GM23338 (cell line): ENCODE results near the gene CHRNA3. TPM values are rescaled to one million over a fixed set of nuclear protein-coding genes. Genes with fewer than 3 reads are reported as not detected.

Experiments used
- ATAC-seq: fragments of 200-7000 bp; cut with Tn5 transposase; 3 replicates; pipeline ENCODE4 v1.9.1; 2020
- DNase-seq: peaks from one replicate; pipeline ENCODE4 v3.0.0-alpha.2; 2015; ENCODE audit warnings: low spot score
- H2AFZ ChIP-seq: fragments of 200-600 bp; sonication (generic); 2 replicates; pipeline ENCODE4 v1.8.0; 2016; ENCODE audit warnings: antibody characterized with exemption, mild to moderate bottlenecking, moderate library complexity
- H3F3A ChIP-seq: fragments of 200-600 bp; sonication (generic); replicated peaks from 2 replicates; pipeline ENCODE4 v1.8.0; 2017; ENCODE audit warnings: antibody characterized with exemption, mixed run types, low read depth
- H3K27ac ChIP-seq: fragments of 200-600 bp; sonication (generic); 2 replicates; pipeline ENCODE4 v1.6.1; 2016; ENCODE audit warnings: low read depth
- H3K27me3 ChIP-seq: fragments of 200-600 bp; sonication (generic); 2 replicates; pipeline ENCODE4 v1.8.0; 2016; ENCODE audit warnings: mild to moderate bottlenecking, mixed run types, moderate library complexity; ENCODE audit not compliant: insufficient read depth
- H3K36me3 ChIP-seq: fragments of 200-600 bp; sonication (generic); 2 replicates; pipeline ENCODE4 v1.8.0; 2016; ENCODE audit warnings: mild to moderate bottlenecking; ENCODE audit not compliant: insufficient read depth
- H3K4me1 ChIP-seq: fragments of 200-600 bp; sonication (generic); 2 replicates; pipeline ENCODE4 v1.8.0; 2016; ENCODE audit warnings: mild to moderate bottlenecking, moderate library complexity; ENCODE audit not compliant: insufficient read depth
- H3K4me2 ChIP-seq: fragments of 200-600 bp; sonication (generic); 2 replicates; pipeline ENCODE4 v1.7.1; 2017; ENCODE audit warnings: mixed run types
- H3K4me3 ChIP-seq: fragments of 200-600 bp; sonication (generic); 2 replicates; pipeline ENCODE4 v1.6.1; 2016; ENCODE audit warnings: mixed run types
- H3K79me2 ChIP-seq: fragments of 200-600 bp; sonication (generic); replicated peaks from 2 replicates; pipeline ENCODE4 v1.8.0; 2017; ENCODE audit warnings: mild to moderate bottlenecking; ENCODE audit not compliant: insufficient read depth
- H3K9me2 ChIP-seq: fragments of 200-600 bp; sonication (generic); 2 replicates; pipeline ENCODE4 v1.8.0; 2017; ENCODE audit not compliant: insufficient read depth
- H4K20me1 ChIP-seq: fragments of 200-600 bp; sonication (generic); replicated peaks from 2 replicates; pipeline ENCODE4 v1.8.0; 2017; ENCODE audit warnings: mild to moderate bottlenecking; ENCODE audit not compliant: insufficient read depth
- H3K27ac Mint-ChIP-seq: 2 replicates; pipeline ENCODE4 v1.8.0; 2020; ENCODE audit warnings: inconsistent platforms, mild to moderate bottlenecking, moderate library complexity, mixed read lengths
- H3K27me3 Mint-ChIP-seq: 3 replicates; pipeline ENCODE4 v1.8.0; 2022; ENCODE audit warnings: low read depth, mild to moderate bottlenecking, moderate library complexity, mixed read lengths, inconsistent platforms; ENCODE audit not compliant: insufficient read depth, poor library complexity
- H3K36me3 Mint-ChIP-seq: 3 replicates; pipeline ENCODE4 v1.8.0; 2021; ENCODE audit warnings: low read depth, mild to moderate bottlenecking, inconsistent platforms, moderate library complexity, mixed read lengths
- H3K4me1 Mint-ChIP-seq: 3 replicates; pipeline ENCODE4 v1.8.0; 2020; ENCODE audit warnings: mild to moderate bottlenecking, inconsistent platforms, mixed read lengths
- H3K4me3 Mint-ChIP-seq: 3 replicates; pipeline ENCODE4 v1.8.0; 2021; ENCODE audit warnings: moderate library complexity, mild to moderate bottlenecking, inconsistent platforms, mixed read lengths
- H3K9me3 Mint-ChIP-seq: 3 replicates; pipeline ENCODE4 v1.8.0; 2020; ENCODE audit warnings: moderate library complexity, mild to moderate bottlenecking, inconsistent platforms, mixed read lengths
- CREB1 ChIP-seq: fragments of 250-450 bp; sonication (Bioruptor Pico); IDR thresholded peaks from 2 replicates; pipeline ENCODE4 v1.5.0; 2020; ENCODE audit warnings: low read depth, mild to moderate bottlenecking, moderate library complexity
- ETS1 ChIP-seq: IDR thresholded peaks from 2 replicates; pipeline ENCODE4 v1.6.1; 2016; ENCODE audit warnings: antibody characterized with exemption
- EZH2 ChIP-seq: fragments of 200-600 bp; sonication (generic); IDR thresholded peaks from one replicate; pipeline ENCODE4 v1.8.0; 2017; ENCODE audit warnings: antibody characterized with exemption, mild to moderate bottlenecking, low read depth; ENCODE audit not compliant: unreplicated experiment
- EZH2phosphoT487 ChIP-seq: fragments of 200-600 bp; sonication (generic); IDR thresholded peaks from one replicate; pipeline ENCODE4 v1.8.1; 2018; ENCODE audit warnings: antibody characterized with exemption; ENCODE audit not compliant: unreplicated experiment
- JUNB ChIP-seq: IDR thresholded peaks from one replicate; pipeline ENCODE4 v1.6.1; 2016; ENCODE audit warnings: antibody characterized with exemption; ENCODE audit not compliant: unreplicated experiment
- NANOG ChIP-seq: IDR thresholded peaks from 2 replicates; pipeline ENCODE4 v1.6.1; 2016; ENCODE audit warnings: antibody characterized with exemption, borderline replicate concordance
- POLR2AphosphoS5 ChIP-seq: IDR thresholded peaks from 2 replicates; pipeline ENCODE4 v1.6.1; 2016; ENCODE audit warnings: antibody characterized with exemption, low read depth
- STAT1 ChIP-seq: IDR thresholded peaks from one replicate; pipeline ENCODE4 v1.6.1; 2016; ENCODE audit warnings: antibody characterized with exemption; ENCODE audit not compliant: unreplicated experiment
- ZNF114 ChIP-seq: fragments of 250-450 bp; sonication (Bioruptor Pico); IDR thresholded peaks from 2 replicates; pipeline ENCODE4 v1.5.0; 2020; ENCODE audit warnings: mild to moderate bottlenecking, moderate library complexity
- ZNF331 ChIP-seq: fragments of 250-450 bp; sonication (Bioruptor Pico); IDR thresholded peaks from 2 replicates; pipeline ENCODE4 v1.5.0; 2020; ENCODE audit warnings: low read depth, mild to moderate bottlenecking, moderate library complexity
- polyA plus RNA-seq: library from polyadenylated mRNA; unstranded; fragments of >200 nt; fragmentation: Nextera tagmentation; extraction: Ambion mirVana; gene quantifications from 2 replicates; pipeline ENCODE4 v1.2.1, GENCODE V29; 2016
- total RNA-seq: library from RNA; depleted of rRNA; stranded (reverse); fragments of >200 nt; shearing (Covaris generic); gene quantifications from 2 replicates; pipeline ENCODE4 v1.2.3, GENCODE V29; 2014
- TF ChIP-seq, protein P1 (sequence below): IDR thresholded peaks from one replicate; pipeline ENCODE4 v1.6.1; 2018; ENCODE audit warnings: antibody characterized with exemption; ENCODE audit not compliant: unreplicated experiment
- TF ChIP-seq, protein P2 (sequence below): fragments of 250-450 bp; sonication (Bioruptor Pico); IDR thresholded peaks from 2 replicates; pipeline ENCODE4 v1.5.0; 2020; ENCODE audit warnings: mild to moderate bottlenecking, moderate library complexity
- TF ChIP-seq, protein P3 (sequence below), 2 experiments: fragments of 200-600 bp in 1 of 2; sonication (generic) in 1 of 2; conservative IDR thresholded peaks; 2 replicates each; pipeline versions ENCODE4 v1.5.1 to v1.6.1; 2016 to 2017; ENCODE audit warnings: antibody characterized with exemption in 2 of 2, low read depth in 2 of 2, mild to moderate bottlenecking in 2 of 2, moderate library complexity in 1 of 2

The CHRNA3 gene
- total and polyA plus RNA-seq, 2 experiments from 2014 or later, result 2.9 to 3.5 TPM

DNA sequence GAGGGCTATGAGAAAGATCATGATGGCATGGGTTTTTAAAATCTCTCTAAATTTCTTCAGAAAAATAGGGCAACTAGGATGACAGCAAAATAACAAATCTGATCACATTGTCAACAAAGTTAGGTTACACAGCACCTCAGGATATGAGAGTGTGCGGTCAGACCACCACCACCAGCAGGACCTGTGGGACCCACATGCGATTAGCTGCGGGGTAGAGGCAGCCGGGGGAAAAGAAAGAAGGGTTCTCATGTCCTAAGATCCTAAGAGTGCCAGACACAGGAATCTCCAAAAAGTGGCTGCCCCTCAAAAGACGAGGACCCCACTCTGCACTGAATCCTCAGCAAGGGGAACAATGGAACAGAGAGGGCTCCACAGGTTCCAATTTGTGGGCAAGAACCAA is 15.6 kb downstream of the CHRNA3 start:
- Histone ChIP-seq H3K4me2 (no peak overlapping the region), H3K27me3 (no peaks in the 10 kb centered on the region), H3K4me3 (no peak overlapping the region), H2AFZ (no peak overlapping the region), H3K27ac (no peak overlapping the region), H4K20me1 (no peaks in the 10 kb centered on the region), H3K4me1 (no peaks in the 10 kb centered on the region), H3K36me3 (no peaks in the 10 kb centered on the region), H3K79me2 (no peaks in the 10 kb centered on the region), H3K9me2 (no peaks in the 10 kb centered on the region), H3F3A (no peaks in the 10 kb centered on the region)
- H3K4me3 Mint-ChIP-seq, result no peak overlapping the region
- H3K4me1 Mint-ChIP-seq, result no peaks in the 10 kb centered on the region
- ATAC-seq (no peak), DNase-seq (no peak)
- H3K27ac Mint-ChIP-seq, result no peak overlapping the region
- peaks cover 68% of the 10 kb centered on the region for H3K9me3 Mint-ChIP-seq
- TF ChIP-seq, protein P1, sequence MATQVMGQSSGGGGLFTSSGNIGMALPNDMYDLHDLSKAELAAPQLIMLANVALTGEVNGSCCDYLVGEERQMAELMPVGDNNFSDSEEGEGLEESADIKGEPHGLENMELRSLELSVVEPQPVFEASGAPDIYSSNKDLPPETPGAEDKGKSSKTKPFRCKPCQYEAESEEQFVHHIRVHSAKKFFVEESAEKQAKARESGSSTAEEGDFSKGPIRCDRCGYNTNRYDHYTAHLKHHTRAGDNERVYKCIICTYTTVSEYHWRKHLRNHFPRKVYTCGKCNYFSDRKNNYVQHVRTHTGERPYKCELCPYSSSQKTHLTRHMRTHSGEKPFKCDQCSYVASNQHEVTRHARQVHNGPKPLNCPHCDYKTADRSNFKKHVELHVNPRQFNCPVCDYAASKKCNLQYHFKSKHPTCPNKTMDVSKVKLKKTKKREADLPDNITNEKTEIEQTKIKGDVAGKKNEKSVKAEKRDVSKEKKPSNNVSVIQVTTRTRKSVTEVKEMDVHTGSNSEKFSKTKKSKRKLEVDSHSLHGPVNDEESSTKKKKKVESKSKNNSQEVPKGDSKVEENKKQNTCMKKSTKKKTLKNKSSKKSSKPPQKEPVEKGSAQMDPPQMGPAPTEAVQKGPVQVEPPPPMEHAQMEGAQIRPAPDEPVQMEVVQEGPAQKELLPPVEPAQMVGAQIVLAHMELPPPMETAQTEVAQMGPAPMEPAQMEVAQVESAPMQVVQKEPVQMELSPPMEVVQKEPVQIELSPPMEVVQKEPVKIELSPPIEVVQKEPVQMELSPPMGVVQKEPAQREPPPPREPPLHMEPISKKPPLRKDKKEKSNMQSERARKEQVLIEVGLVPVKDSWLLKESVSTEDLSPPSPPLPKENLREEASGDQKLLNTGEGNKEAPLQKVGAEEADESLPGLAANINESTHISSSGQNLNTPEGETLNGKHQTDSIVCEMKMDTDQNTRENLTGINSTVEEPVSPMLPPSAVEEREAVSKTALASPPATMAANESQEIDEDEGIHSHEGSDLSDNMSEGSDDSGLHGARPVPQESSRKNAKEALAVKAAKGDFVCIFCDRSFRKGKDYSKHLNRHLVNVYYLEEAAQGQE, result no peak
- no peak for TF ChIP-seq CREB1
- no peak for TF ChIP-seq ZNF331
- TF ChIP-seq EZH2phosphoT487, result no peak
- TF ChIP-seq, protein P2, sequence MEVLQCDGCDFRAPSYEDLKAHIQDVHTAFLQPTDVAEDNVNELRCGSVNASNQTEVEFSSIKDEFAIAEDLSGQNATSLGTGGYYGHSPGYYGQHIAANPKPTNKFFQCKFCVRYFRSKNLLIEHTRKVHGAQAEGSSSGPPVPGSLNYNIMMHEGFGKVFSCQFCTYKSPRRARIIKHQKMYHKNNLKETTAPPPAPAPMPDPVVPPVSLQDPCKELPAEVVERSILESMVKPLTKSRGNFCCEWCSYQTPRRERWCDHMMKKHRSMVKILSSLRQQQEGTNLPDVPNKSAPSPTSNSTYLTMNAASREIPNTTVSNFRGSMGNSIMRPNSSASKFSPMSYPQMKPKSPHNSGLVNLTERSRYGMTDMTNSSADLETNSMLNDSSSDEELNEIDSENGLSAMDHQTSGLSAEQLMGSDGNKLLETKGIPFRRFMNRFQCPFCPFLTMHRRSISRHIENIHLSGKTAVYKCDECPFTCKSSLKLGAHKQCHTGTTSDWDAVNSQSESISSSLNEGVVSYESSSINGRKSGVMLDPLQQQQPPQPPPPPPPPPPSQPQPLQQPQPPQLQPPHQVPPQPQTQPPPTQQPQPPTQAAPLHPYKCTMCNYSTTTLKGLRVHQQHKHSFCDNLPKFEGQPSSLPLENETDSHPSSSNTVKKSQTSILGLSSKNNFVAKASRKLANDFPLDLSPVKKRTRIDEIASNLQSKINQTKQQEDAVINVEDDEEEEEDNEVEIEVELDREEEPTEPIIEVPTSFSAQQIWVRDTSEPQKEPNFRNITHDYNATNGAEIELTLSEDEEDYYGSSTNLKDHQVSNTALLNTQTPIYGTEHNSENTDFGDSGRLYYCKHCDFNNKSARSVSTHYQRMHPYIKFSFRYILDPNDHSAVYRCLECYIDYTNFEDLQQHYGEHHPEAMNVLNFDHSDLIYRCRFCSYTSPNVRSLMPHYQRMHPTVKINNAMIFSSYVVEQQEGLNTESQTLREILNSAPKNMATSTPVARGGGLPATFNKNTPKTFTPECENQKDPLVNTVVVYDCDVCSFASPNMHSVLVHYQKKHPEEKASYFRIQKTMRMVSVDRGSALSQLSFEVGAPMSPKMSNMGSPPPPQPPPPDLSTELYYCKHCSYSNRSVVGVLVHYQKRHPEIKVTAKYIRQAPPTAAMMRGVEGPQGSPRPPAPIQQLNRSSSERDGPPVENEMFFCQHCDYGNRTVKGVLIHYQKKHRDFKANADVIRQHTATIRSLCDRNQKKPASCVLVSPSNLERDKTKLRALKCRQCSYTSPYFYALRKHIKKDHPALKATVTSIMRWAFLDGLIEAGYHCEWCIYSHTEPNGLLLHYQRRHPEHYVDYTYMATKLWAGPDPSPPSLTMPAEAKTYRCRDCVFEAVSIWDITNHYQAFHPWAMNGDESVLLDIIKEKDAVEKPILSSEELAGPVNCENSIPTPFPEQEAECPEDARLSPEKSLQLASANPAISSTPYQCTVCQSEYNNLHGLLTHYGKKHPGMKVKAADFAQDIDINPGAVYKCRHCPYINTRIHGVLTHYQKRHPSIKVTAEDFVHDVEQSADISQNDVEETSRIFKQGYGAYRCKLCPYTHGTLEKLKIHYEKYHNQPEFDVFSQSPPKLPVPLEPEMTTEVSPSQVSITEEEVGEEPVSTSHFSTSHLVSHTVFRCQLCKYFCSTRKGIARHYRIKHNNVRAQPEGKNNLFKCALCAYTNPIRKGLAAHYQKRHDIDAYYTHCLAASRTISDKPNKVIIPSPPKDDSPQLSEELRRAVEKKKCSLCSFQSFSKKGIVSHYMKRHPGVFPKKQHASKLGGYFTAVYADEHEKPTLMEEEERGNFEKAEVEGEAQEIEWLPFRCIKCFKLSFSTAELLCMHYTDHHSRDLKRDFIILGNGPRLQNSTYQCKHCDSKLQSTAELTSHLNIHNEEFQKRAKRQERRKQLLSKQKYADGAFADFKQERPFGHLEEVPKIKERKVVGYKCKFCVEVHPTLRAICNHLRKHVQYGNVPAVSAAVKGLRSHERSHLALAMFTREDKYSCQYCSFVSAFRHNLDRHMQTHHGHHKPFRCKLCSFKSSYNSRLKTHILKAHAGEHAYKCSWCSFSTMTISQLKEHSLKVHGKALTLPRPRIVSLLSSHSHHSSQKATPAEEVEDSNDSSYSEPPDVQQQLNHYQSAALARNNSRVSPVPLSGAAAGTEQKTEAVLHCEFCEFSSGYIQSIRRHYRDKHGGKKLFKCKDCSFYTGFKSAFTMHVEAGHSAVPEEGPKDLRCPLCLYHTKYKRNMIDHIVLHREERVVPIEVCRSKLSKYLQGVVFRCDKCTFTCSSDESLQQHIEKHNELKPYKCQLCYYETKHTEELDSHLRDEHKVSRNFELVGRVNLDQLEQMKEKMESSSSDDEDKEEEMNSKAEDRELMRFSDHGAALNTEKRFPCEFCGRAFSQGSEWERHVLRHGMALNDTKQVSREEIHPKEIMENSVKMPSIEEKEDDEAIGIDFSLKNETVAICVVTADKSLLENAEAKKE (CRISPR knock-in tag), result no peak
- TF ChIP-seq ETS1, result no peak
- TF ChIP-seq EZH2, result no peak
- TF ChIP-seq, protein P3, sequence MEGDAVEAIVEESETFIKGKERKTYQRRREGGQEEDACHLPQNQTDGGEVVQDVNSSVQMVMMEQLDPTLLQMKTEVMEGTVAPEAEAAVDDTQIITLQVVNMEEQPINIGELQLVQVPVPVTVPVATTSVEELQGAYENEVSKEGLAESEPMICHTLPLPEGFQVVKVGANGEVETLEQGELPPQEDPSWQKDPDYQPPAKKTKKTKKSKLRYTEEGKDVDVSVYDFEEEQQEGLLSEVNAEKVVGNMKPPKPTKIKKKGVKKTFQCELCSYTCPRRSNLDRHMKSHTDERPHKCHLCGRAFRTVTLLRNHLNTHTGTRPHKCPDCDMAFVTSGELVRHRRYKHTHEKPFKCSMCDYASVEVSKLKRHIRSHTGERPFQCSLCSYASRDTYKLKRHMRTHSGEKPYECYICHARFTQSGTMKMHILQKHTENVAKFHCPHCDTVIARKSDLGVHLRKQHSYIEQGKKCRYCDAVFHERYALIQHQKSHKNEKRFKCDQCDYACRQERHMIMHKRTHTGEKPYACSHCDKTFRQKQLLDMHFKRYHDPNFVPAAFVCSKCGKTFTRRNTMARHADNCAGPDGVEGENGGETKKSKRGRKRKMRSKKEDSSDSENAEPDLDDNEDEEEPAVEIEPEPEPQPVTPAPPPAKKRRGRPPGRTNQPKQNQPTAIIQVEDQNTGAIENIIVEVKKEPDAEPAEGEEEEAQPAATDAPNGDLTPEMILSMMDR (conservative IDR thresholded peaks at IDR 0.05; ENCODE audit: low read depth in 2 of 2), result no peak
- no peak for TF ChIP-seq STAT1
- TF ChIP-seq ZNF114 (CRISPR knock-in tag), result no peak
- no peak for TF ChIP-seq NANOG
- TF ChIP-seq POLR2AphosphoS5, result no peak
- no peak for TF ChIP-seq JUNB
- H3K27me3 Mint-ChIP-seq, result peaks cover 12% of the 10 kb centered on the region
- H3K36me3 Mint-ChIP-seq, result peaks cover 72% of the 10 kb centered on the region
